OCI-LY3 (cell line): Measurements from ENCODE around the gene UQCC3.
"Not testable (repeated sequence)": the region's sequence is repeated elsewhere in the genome, so short reads cannot be mapped to it uniquely, and the experiment has no call there.

Source experiments
- H2AFZ ChIP-seq: fragments of 200-600, 300-600 bp; shearing (Covaris generic); 2 replicates; pipeline ENCODE4 v1.6.0; 2014; ENCODE audit warnings: antibody characterized with exemption, low read depth, low read length
- H3K27ac ChIP-seq: fragments of 200-600, 300-600 bp; sonication (generic); 2 replicates; pipeline ENCODE4 v1.5.1; 2014; ENCODE audit warnings: mild to moderate bottlenecking, low read length, moderate library complexity, mixed read lengths
- H3K27me3 ChIP-seq: fragments of 200-600, 300-600 bp; sonication (generic); 2 replicates; pipeline ENCODE4 v1.6.1; 2014; ENCODE audit warnings: low read depth, low read length, mixed read lengths
- H3K36me3 ChIP-seq: fragments of 200-600, 300-600 bp; sonication (generic); replicated peaks from 2 replicates; pipeline ENCODE3; 2014; ENCODE audit warnings: low read depth, low read length, mixed read lengths
- H3K4me1 ChIP-seq: fragments of 300-600, 200-600 bp; sonication (generic); 2 replicates; pipeline ENCODE4 v1.6.1; 2014; ENCODE audit warnings: low read length, mixed read lengths
- H3K4me2 ChIP-seq: fragments of 200-600, 300-600 bp; sonication (generic); 2 replicates; pipeline ENCODE4 v1.6.1; 2014; ENCODE audit warnings: low read length, mixed read lengths
- H3K4me3 ChIP-seq: fragments of 300-600, 200-600 bp; sonication (generic); 2 replicates; pipeline ENCODE4 v1.5.1; 2014; ENCODE audit warnings: antibody characterized with exemption, mild to moderate bottlenecking, low read length, moderate library complexity
- H3K79me2 ChIP-seq: fragments of 300-600, 200-600 bp; shearing (Covaris generic); 2 replicates; pipeline ENCODE4 v1.6.1; 2014; ENCODE audit warnings: mild to moderate bottlenecking, low read length, mixed read lengths
- H3K9ac ChIP-seq: fragments of 300-600, 200-600 bp; shearing (Covaris generic); 2 replicates; pipeline ENCODE4 v1.6.0; 2014; ENCODE audit warnings: mild to moderate bottlenecking, low read length, moderate library complexity
- H3K9me3 ChIP-seq: fragments of 200-600, 300-600 bp; shearing (Covaris generic); 2 replicates; pipeline ENCODE4 v1.6.1; 2014; ENCODE audit warnings: low read length, mixed read lengths; ENCODE audit not compliant: insufficient read depth
- H4K20me1 ChIP-seq: fragments of 200-600, 300-600 bp; sonication (generic); 2 replicates; pipeline ENCODE4 v1.6.1; 2016; ENCODE audit warnings: low read length, mixed read lengths; ENCODE audit not compliant: insufficient read depth
- EZH2phosphoT487 ChIP-seq: fragments of 200-600 bp; shearing (Covaris generic); IDR thresholded peaks from 2 replicates; pipeline ENCODE4 v1.6.1; 2018; ENCODE audit warnings: antibody characterized with exemption, mixed run types, low read depth
- TF ChIP-seq, protein P1 (sequence below): fragments of 200-600, 300-600 bp; sonication (generic); IDR thresholded peaks from 2 replicates; pipeline ENCODE4 v1.5.1; 2014; ENCODE audit warnings: antibody characterized with exemption, low read length, low read depth

The UQCC3 gene

GRCh38 chr11:62687508-62688396 is 16.3 kb downstream of the UQCC3 start:
- H2AFZ ChIP-seq, result no peak overlapping the region
- H3K4me3 ChIP-seq, result no peak overlapping the region
- no peaks in the 10 kb centered on the region for H3K9me3 ChIP-seq
- no peak overlapping the region for H3K9ac ChIP-seq
- H3K36me3 ChIP-seq, result peaks cover 18% of the 10 kb centered on the region
- H3K4me1 ChIP-seq, result no peaks in the 10 kb centered on the region
- no peaks in the 10 kb centered on the region for H3K27me3 ChIP-seq
- TF ChIP-seq EZH2phosphoT487, result no peak
- TF ChIP-seq, protein P1, sequence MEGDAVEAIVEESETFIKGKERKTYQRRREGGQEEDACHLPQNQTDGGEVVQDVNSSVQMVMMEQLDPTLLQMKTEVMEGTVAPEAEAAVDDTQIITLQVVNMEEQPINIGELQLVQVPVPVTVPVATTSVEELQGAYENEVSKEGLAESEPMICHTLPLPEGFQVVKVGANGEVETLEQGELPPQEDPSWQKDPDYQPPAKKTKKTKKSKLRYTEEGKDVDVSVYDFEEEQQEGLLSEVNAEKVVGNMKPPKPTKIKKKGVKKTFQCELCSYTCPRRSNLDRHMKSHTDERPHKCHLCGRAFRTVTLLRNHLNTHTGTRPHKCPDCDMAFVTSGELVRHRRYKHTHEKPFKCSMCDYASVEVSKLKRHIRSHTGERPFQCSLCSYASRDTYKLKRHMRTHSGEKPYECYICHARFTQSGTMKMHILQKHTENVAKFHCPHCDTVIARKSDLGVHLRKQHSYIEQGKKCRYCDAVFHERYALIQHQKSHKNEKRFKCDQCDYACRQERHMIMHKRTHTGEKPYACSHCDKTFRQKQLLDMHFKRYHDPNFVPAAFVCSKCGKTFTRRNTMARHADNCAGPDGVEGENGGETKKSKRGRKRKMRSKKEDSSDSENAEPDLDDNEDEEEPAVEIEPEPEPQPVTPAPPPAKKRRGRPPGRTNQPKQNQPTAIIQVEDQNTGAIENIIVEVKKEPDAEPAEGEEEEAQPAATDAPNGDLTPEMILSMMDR, result no peak
- no peaks in the 10 kb centered on the region for H3K79me2 ChIP-seq
- no peak overlapping the region for H3K27ac ChIP-seq
- no peaks in the 10 kb centered on the region for H4K20me1 ChIP-seq
- H3K4me2 ChIP-seq, result no peak overlapping the region

DNA sequence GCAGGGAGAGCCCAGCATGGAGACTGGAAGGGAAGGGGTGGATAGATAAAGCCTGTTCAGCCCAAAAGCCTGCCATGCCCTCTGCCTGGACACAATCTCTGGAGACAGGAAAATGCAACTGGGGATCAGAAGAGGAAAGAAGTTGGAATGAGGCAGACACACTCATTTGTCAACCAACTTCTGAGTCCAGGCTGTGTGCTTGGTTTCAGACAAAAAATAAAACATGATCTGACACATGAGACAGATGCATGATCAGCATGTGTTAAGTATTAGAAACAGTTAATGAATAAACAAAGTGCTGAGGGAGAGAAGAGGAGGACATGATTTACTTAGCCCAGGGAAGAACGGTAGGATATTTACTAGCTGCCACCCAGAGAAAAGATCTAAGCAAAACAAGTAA is 17.0 kb downstream of the UQCC3 start:
- H3K4me1 ChIP-seq, result no peaks in the 10 kb centered on the region
- H3K79me2 ChIP-seq, result no peaks in the 10 kb centered on the region
- no peaks in the 10 kb centered on the region for H3K9me3 ChIP-seq
- no peak overlapping the region for H3K9ac ChIP-seq
- no peaks in the 10 kb centered on the region for H4K20me1 ChIP-seq
- no peaks in the 10 kb centered on the region for H3K27me3 ChIP-seq
- TF ChIP-seq EZH2phosphoT487, result no peak
- TF ChIP-seq, protein P1, result no peak
- H3K4me2 ChIP-seq, result no peak overlapping the region
- no peak overlapping the region for H2AFZ ChIP-seq
- H3K4me3 ChIP-seq, result no peak overlapping the region
- peaks cover 23% of the 10 kb centered on the region for H3K36me3 ChIP-seq
- H3K27ac ChIP-seq, result no peak overlapping the region

DNA sequence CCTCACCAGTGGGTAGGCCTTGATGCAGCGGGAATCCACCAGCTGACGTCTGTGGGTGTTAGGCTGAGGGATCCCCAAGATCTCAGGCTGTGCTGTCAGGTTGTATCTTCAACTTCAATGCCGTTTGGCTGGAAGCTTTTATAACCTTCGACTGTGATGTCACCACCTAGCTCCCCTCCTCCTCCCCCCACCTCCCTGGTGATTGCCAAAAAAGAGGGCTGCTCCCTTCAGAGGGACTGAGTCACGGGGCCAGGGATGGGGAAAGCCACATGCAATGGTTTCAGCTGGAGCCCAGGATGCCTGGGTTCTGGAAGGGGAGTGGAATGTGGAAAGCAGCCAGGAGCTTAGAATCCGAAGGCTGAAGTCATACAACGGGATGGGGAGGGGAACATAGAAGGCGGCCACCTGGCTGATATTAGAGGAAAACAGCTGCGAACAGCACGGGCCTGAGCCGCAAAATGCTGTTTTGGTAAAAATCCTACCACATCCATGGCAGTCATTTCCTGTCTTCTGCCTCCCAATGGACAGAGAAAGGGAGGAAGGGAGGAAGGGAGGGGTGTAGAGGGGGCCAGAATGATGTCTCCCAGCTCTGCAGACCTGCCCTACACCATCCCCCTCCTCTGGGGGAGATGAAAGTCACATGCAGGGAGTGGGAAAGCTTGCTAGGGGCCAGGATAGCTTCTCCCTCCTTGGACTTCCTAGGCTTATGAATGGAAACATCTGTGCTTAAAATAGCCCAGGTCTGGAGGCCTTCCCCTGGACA is 18.1 kb downstream of the UQCC3 start, which contains the start of gene LRRN4CL:
TSS of gene LRRN4CL (minus strand) at position 110 of the 763 bp plus-strand sequence. CDS start 1,022 bp downstream, outside the sequence.
- TF ChIP-seq EZH2phosphoT487, result no peak
- TF ChIP-seq, protein P1, result no peak
- Histone ChIP-seq H3K4me2 (no peak within 1 kb of the TSS), H3K36me3 (peaks cover 25% of the 10 kb centered on the region), H3K4me3 (no peak within 1 kb of the TSS), H3K9ac (no peak within 1 kb of the TSS), H3K27me3 (no peaks in the 10 kb centered on the region), H3K4me1 (no peaks in the 10 kb centered on the region), H3K27ac (no peak within 1 kb of the TSS), H3K79me2 (no peaks in the 10 kb centered on the region), H4K20me1 (no peaks in the 10 kb centered on the region), H2AFZ (no peak within 1 kb of the TSS), H3K9me3 (no peaks in the 10 kb centered on the region)

GRCh38 chr11:62693624-62694023 is 22.2 kb downstream of the UQCC3 start:
- peaks cover 27% of the 10 kb centered on the region for H3K36me3 ChIP-seq
- not testable (repeated sequence) for H3K4me1 ChIP-seq, H3K27ac ChIP-seq, H3K4me2 ChIP-seq, H4K20me1 ChIP-seq, H3K79me2 ChIP-seq, H3K4me3 ChIP-seq, H3K27me3 ChIP-seq, H3K9me3 ChIP-seq, H3K9ac ChIP-seq, H2AFZ ChIP-seq
